Activated naive CD4-positive, alpha-beta T cell treated with anti-CD3 and anti-CD28 coated beads for 36 hours (primary cell): Measurements from ENCODE around the gene ITGAE. TPM values are rescaled to one million over a fixed set of nuclear protein-coding genes. Genes with fewer than 3 reads are reported as not detected.

Experiments used
- CTCF ChIA-PET: fragments of 350-600 bp; sonication (Branson Sonifier 250); formaldehyde crosslinking; loops from one replicate; lab custom pipeline; 2021; ENCODE audit warnings: antibody characterized with exemption; lab: Charles Lee
- DNase-seq: peaks from one replicate; pipeline ENCODE4 v3.0.0-alpha.2; 2020
- H3K27ac Mint-ChIP-seq: one replicate; pipeline ENCODE4 v1.8.0; 2021; ENCODE audit warnings: mild to moderate bottlenecking, mixed read lengths
- H3K27me3 Mint-ChIP-seq: one replicate; pipeline ENCODE4 v1.8.0; 2021; ENCODE audit warnings: low read depth, mixed read lengths
- H3K36me3 Mint-ChIP-seq: one replicate; pipeline ENCODE4 v1.8.0; 2021; ENCODE audit warnings: low read depth, mixed read lengths
- H3K4me1 Mint-ChIP-seq: one replicate; pipeline ENCODE4 v1.8.0; 2021; ENCODE audit warnings: low read depth, mixed read lengths
- H3K4me3 Mint-ChIP-seq: one replicate; pipeline ENCODE4 v1.8.0; 2021; ENCODE audit warnings: mild to moderate bottlenecking, moderate library complexity, mixed read lengths
- H3K9me3 Mint-ChIP-seq: one replicate; pipeline ENCODE4 v1.8.0; 2021; ENCODE audit warnings: mixed read lengths
- intact Hi-C: fragments of 100-400 bp; cut with micrococcal nuclease; formaldehyde crosslinking; loops from one replicate; pipeline ENCODE4 v1.15.1; 2023
- total RNA-seq, 2 experiments: library from RNA; stranded (reverse); gene quantifications; one replicate each; pipeline ENCODE4 v1.2.3, GENCODE V29; 2021

ITGAE gene
- total RNA-seq, 2 experiments from 2014 or later = 31.7 to 32.4 TPM

DNA sequence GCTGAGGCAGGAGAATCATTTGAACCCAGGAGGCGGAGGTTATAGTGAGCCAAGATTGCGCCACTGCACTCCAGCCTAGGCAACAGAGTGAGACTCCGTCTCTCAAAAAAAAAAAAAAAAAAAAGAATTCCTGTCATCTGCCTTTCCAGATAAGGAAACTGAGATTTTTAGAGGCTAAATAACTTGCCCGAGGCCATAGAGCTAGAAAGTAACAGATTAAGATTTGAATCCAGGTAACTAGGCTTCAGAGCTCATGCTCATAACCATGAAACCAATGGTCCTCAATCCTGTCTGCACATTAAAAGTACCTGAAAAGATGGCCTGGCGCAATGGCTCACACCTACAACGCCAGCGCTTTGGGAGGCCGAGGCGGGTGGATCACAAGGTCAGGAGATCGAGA is 35.6 kb upstream of the ITGAE start:
- peaks cover 35% of the 10 kb centered on the region for H3K36me3 Mint-ChIP-seq
- no peak overlapping the region for H3K4me3 Mint-ChIP-seq
- H3K4me1 Mint-ChIP-seq = peaks cover 10% of the 10 kb centered on the region
- no peak overlapping the region for H3K27ac Mint-ChIP-seq
- no peaks in the 10 kb centered on the region for H3K9me3 Mint-ChIP-seq
- intact Hi-C loops = no loop called here
- CTCF ChIA-PET = interaction anchor here (2.9 to 5.8 kb wide), 2 partner anchors 9 to 99 kb away, joined by 12 to 37 read pairs; no protein-coding TSS in a partner anchor
- no peaks in the 10 kb centered on the region for H3K27me3 Mint-ChIP-seq
- DNase-seq = no peak

DNA sequence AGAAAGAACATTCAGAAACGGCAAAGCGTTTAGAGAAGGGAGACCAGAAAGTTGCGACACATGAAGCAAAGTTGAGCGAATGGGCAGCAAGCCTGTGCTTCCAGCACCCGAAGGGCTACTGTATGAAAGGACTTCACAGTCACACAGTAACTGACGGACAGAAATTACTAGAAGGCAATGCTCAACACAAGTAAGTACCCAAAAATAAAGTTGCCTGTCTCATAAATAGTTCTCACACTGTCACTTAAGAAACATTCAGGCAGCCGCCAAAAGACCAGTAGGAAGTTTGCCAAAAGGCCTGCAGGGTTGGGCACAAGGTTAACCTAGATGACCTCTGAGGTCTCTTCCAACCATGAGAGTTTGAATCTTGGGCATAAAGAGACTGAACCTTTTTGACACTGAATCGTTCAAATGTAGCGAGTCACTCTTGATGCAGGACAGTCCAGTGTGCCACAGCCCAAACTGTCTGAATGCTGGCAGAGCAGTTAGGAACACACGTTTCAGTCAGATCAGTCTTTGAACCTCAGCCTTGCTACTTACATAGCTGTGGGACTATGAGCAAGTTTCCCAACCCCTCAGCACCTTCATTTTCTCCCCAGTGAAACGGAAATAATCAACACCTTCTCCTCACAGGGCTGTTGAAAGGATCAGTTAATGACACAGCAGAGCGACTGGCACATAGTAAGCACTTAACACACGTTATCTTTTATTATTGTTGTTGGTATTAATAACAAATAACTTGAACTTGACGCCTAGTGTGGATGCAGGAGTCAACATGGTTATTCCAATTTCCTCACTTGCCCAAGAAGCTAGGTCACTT is 34.6 kb upstream of the ITGAE start:
- Mint-ChIP-seq H3K27ac (no peak overlapping the region), H3K27me3 (no peaks in the 10 kb centered on the region), H3K4me3 (no peak overlapping the region), H3K9me3 (no peaks in the 10 kb centered on the region), H3K4me1 (peaks cover 8% of the 10 kb centered on the region), H3K36me3 (peaks cover 28% of the 10 kb centered on the region)
- intact Hi-C loops = no loop called here
- no peak for DNase-seq
- CTCF ChIA-PET = interaction anchor here (0.8 to 5.8 kb wide), 2 partner anchors 8 to 97 kb away, joined by 3 to 37 read pairs; no protein-coding TSS in a partner anchor

GRCh38 chr17:3834811-3835210 is 33.8 kb upstream of the ITGAE start:
- peaks cover 23% of the 10 kb centered on the region for H3K36me3 Mint-ChIP-seq
- H3K27me3 Mint-ChIP-seq = no peaks in the 10 kb centered on the region
- no peak overlapping the region for H3K4me3 Mint-ChIP-seq
- no peak for DNase-seq
- H3K9me3 Mint-ChIP-seq = no peaks in the 10 kb centered on the region
- H3K4me1 Mint-ChIP-seq = peaks cover 7% of the 10 kb centered on the region
- CTCF ChIA-PET = interaction anchor here (0.8 kb wide), 1 partner anchor 12 kb away, joined by 3 read pairs; the partner anchor contains the start of gene NCBP3
- no peak overlapping the region for H3K27ac Mint-ChIP-seq
- intact Hi-C loops = no loop called here

- H3K9me3 Mint-ChIP-seq = no peaks in the 10 kb centered on the region
- CTCF ChIA-PET = interaction anchor here (0.5 to 9.8 kb wide), 8 partner anchors 10 to 193 kb away, joined by 3 to 205 read pairs (median 7); partner anchors contain the start of genes CTNS, HASPIN and SHPK
- H3K4me1 Mint-ChIP-seq = peaks cover 2% of the 10 kb centered on the region
- no peak overlapping the region for H3K27ac Mint-ChIP-seq
- intact Hi-C loops = loop anchor here (5.0 kb wide), 1 partner anchor 782 kb away; no protein-coding TSS in a partner anchor
- H3K36me3 Mint-ChIP-seq = peaks cover 10% of the 10 kb centered on the region
- H3K4me3 Mint-ChIP-seq = no peak overlapping the region
- DNase-seq = no peak
- no peaks in the 10 kb centered on the region for H3K27me3 Mint-ChIP-seq
Measured at GRCh38 chr17:3828852-3829232, 27.9 kb upstream of the ITGAE start.

- H3K4me3 Mint-ChIP-seq = no peak overlapping the region
- no peaks in the 10 kb centered on the region for H3K9me3 Mint-ChIP-seq
- DNase-seq = no peak
- H3K27me3 Mint-ChIP-seq = no peaks in the 10 kb centered on the region
- CTCF ChIA-PET = interaction anchor here (0.9 to 9.8 kb wide), 14 partner anchors 10 to 192 kb away, joined by 3 to 205 read pairs (median 4); partner anchors contain the start of genes CTNS, HASPIN, ITGAE and NCBP3
- peaks cover 2% of the 10 kb centered on the region for H3K4me1 Mint-ChIP-seq
- H3K27ac Mint-ChIP-seq = no peak overlapping the region
- H3K36me3 Mint-ChIP-seq = peaks cover 8% of the 10 kb centered on the region
- intact Hi-C loops = loop anchor here (5.0 kb wide), 1 partner anchor 781 kb away; no protein-coding TSS in a partner anchor
Measured at GRCh38 chr17:3828151-3828851, 27.3 kb upstream of the ITGAE start.

GRCh38 chr17:3827124-3827773 is 26.3 kb upstream of the ITGAE start:
- peaks cover 8% of the 10 kb centered on the region for H3K36me3 Mint-ChIP-seq
- CTCF ChIA-PET = interaction anchor here (0.5 to 9.8 kb wide), 21 partner anchors 9 to 1311 kb away, joined by 3 to 205 read pairs (median 4); partner anchors contain the start of genes HASPIN, ITGAE and NCBP3
- H3K4me3 Mint-ChIP-seq = no peak overlapping the region
- H3K4me1 Mint-ChIP-seq = peaks cover 2% of the 10 kb centered on the region
- peak; percentile 89 for DNase-seq
- no peaks in the 10 kb centered on the region for H3K9me3 Mint-ChIP-seq
- no peaks in the 10 kb centered on the region for H3K27me3 Mint-ChIP-seq
- intact Hi-C loops = loop anchor here (1.0 to 5.0 kb wide), 3 partner anchors 90 to 780 kb away; no protein-coding TSS in a partner anchor
- H3K27ac Mint-ChIP-seq = no peak overlapping the region

GRCh38 chr17:3826191-3826590 is 25.2 kb upstream of the ITGAE start:
- no peak overlapping the region for H3K27ac Mint-ChIP-seq
- no peak for DNase-seq
- H3K36me3 Mint-ChIP-seq = peaks cover 14% of the 10 kb centered on the region
- CTCF ChIA-PET = interaction anchor here (0.7 to 9.8 kb wide), 7 partner anchors 12 to 300 kb away, joined by 3 to 205 read pairs (median 4); partner anchors contain the start of gene NCBP3
- intact Hi-C loops = loop anchor here (2.0 to 5.0 kb wide), 2 partner anchors 143 to 779 kb away; no protein-coding TSS in a partner anchor
- peaks cover 2% of the 10 kb centered on the region for H3K4me1 Mint-ChIP-seq
- no peaks in the 10 kb centered on the region for H3K27me3 Mint-ChIP-seq
- H3K4me3 Mint-ChIP-seq = no peak overlapping the region
- no peaks in the 10 kb centered on the region for H3K9me3 Mint-ChIP-seq

DNA sequence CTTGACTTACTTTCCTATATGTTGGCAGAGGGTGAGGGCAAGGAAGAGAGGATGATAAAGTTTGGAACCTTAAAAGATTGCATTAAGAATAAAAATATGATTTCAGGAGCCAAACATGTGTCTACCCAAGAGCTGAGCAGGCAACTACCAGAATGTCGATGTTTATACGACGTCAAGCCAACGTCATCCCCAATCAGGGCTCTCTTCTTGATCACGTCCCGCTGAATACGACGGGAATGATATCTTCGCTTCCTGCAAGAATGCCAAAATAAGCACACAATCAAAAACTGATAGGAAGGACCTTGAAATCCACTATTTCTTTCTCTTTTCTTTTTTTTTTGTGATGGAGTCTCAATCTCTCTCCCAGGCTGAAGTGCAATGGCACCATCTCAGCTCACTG is 20.1 kb upstream of the ITGAE start:
- CTCF ChIA-PET = interaction anchor here (0.6 to 9.8 kb wide), 2 partner anchors 23 to 84 kb away, joined by 4 to 205 read pairs; no protein-coding TSS in a partner anchor
- H3K4me1 Mint-ChIP-seq = no peaks in the 10 kb centered on the region
- H3K27me3 Mint-ChIP-seq = no peaks in the 10 kb centered on the region
- no peak overlapping the region for H3K4me3 Mint-ChIP-seq
- intact Hi-C loops = no loop called here
- no peak for DNase-seq
- no peaks in the 10 kb centered on the region for H3K9me3 Mint-ChIP-seq
- H3K36me3 Mint-ChIP-seq = peaks cover 28% of the 10 kb centered on the region
- H3K27ac Mint-ChIP-seq = no peak overlapping the region

DNA sequence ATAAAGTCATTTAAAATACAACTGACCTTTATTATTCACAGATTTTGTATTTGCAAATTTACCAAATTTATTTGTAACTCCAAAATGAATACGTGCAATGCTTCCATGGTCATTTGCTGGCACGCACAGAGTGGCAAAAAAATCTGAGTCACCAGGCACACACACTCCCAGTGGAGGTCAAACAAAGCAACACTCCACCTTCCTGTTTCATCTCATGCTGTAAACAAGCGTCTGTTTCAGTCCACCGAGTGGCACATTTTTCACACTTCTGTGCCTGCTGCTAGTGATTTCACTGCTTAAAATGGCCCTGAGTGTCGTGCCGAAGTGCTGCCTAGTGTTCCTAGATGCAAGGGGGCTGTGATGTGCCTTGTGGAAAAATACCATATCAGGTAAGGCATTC is 17.8 kb upstream of the ITGAE start:
- intact Hi-C loops = no loop called here
- no peaks in the 10 kb centered on the region for H3K27me3 Mint-ChIP-seq
- no peaks in the 10 kb centered on the region for H3K9me3 Mint-ChIP-seq
- peaks cover 32% of the 10 kb centered on the region for H3K36me3 Mint-ChIP-seq
- H3K4me1 Mint-ChIP-seq = no peaks in the 10 kb centered on the region
- H3K27ac Mint-ChIP-seq = no peak overlapping the region
- CTCF ChIA-PET = interaction anchor here (1.8 to 2.6 kb wide), 2 partner anchors 9 to 81 kb away, joined by 6 to 26 read pairs; no protein-coding TSS in a partner anchor
- no peak for DNase-seq
- no peak overlapping the region for H3K4me3 Mint-ChIP-seq

DNA sequence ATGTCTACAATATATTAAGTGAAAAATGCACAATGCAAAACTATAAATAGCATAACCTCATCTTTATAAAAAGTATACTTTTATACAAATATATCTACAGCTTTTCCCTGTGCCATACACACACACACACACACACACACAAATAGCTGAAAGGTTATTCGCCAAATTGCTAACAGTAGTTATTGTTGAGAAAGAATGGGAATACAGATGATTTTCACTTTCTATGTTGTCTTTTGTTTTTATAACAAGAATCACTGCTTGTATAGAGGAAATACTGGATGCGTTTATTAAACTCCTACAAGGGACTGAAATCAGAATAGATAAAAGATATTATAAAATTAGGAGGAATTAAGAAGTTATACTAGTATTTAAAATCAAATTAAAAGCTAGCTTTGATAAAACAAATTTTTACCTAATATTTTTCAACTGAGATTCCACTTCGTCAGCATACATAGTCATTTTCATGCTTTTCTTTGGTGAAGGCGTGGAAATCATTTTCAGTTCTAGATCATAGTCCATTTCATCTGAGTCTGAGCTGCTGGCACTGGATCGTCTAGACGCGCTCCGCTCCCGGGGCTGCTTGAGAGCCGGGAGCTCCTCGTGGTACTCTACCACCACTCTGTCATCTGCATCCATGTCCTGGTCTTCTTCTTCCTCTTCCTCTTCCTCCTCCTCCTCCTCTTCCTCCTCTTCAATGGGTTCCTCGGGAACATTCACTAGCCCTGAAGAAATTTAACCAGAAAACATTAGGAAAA is 17.0 kb upstream of the ITGAE start:
- H3K4me3 Mint-ChIP-seq = no peak overlapping the region
- no peaks in the 10 kb centered on the region for H3K4me1 Mint-ChIP-seq
- H3K27ac Mint-ChIP-seq = no peak overlapping the region
- DNase-seq = no peak
- H3K9me3 Mint-ChIP-seq = no peaks in the 10 kb centered on the region
- CTCF ChIA-PET = interaction anchor here (1.8 to 2.6 kb wide), 2 partner anchors 10 to 80 kb away, joined by 6 to 26 read pairs; no protein-coding TSS in a partner anchor
- H3K36me3 Mint-ChIP-seq = peaks cover 33% of the 10 kb centered on the region
- H3K27me3 Mint-ChIP-seq = no peaks in the 10 kb centered on the region
- intact Hi-C loops = no loop called here

DNA sequence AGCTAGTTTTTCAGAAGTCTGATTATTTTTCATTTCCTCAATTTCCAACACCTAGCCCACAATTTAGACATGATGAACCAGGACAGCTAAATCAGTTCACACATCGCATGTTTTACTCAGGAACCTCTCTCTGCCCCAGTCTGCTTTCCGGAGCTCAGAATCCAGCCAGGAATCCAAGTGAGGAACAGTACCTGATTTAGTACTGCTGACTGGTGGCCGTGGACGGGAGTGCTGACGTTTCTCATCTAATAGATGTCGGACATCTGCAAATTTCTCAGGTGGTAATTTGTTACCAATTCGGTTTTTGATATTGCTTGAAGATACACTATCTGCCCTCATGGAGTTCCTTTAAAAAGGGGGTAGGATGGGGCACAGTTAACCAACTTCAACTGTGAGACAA is 14.9 kb upstream of the ITGAE start:
- Mint-ChIP-seq H3K4me1 (no peaks in the 10 kb centered on the region), H3K9me3 (no peaks in the 10 kb centered on the region), H3K27ac (no peak overlapping the region), H3K36me3 (peaks cover 25% of the 10 kb centered on the region), H3K27me3 (no peaks in the 10 kb centered on the region), H3K4me3 (no peak overlapping the region)
- CTCF ChIA-PET = interaction anchor here (0.6 to 2.6 kb wide), 3 partner anchors 11 to 78 kb away, joined by 3 to 26 read pairs (median 3); no protein-coding TSS in a partner anchor
- intact Hi-C loops = no loop called here
- no peak for DNase-seq
